LNCAP (cell line): ENCODE measurements around the gene RXRG.

ENCODE experiments used
- CTCF ChIP-seq: fragments of 450-650 bp; IDR thresholded peaks from 2 replicates; pipeline ENCODE4 v1.5.1; 2017; ENCODE audit warnings: mild to moderate bottlenecking

RXRG gene

GRCh38 chr1:165436994-165437393, 7.9 kb downstream of the RXRG start:
- TF ChIP-seq CTCF, result no peak

- TF ChIP-seq CTCF, result no peak
These were observed 9.1 kb downstream of the RXRG start for GRCh38 chr1:165435801-165436200.

- TF ChIP-seq CTCF, result no peak
These were observed 10.6 kb downstream of the RXRG start for GRCh38 chr1:165434281-165434680.

GRCh38 chr1:165431079-165431478, 13.8 kb downstream of the RXRG start:
- TF ChIP-seq CTCF, result no peak

GRCh38 chr1:165426745-165427144, 18.2 kb downstream of the RXRG start:
- no peak for TF ChIP-seq CTCF

- TF ChIP-seq CTCF, result no peak
These were observed 19.3 kb downstream of the RXRG start for GRCh38 chr1:165425621-165426020.

- TF ChIP-seq CTCF, result no peak
These were observed 20.3 kb downstream of the RXRG start for GRCh38 chr1:165424454-165425216.

GRCh38 chr1:165423136-165423535, 21.8 kb downstream of the RXRG start:
- TF ChIP-seq CTCF, result no peak
